ENCODE results near the gene APOBEC3B.
A peak's percentile ranks its signal among the peaks of the same experiment; 100 is the strongest.
"Not testable (repeated sequence)": the region's sequence is repeated elsewhere in the genome, so short reads cannot be mapped to it uniquely, and the experiment has no call there.

The APOBEC3B gene

DNA sequence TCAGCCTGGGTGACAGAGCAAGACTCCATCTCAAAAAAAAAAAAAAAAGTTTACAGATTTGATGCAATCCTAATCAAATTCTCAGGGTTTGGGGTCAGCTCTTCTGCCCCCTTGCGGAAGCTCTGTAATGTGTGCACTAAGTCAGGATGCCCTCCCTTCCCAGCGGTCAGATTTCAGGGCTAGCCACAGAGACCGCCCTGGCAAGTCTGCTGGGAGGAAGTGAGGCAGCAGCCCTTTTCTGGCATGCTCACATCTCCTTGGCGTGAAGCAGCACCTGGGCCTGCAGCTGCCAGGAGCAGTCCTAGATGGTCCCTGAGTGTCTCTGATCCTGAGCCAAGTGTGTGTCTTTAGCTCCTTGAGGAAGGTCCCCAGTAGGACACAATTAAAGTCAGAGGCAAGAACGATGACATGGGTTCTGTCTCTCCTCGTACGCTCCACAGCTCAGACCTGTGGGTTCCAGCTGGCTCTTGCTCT is 21.1 kb downstream of the APOBEC3B start:
- DNase-seq: peak; percentile 69

DNA sequence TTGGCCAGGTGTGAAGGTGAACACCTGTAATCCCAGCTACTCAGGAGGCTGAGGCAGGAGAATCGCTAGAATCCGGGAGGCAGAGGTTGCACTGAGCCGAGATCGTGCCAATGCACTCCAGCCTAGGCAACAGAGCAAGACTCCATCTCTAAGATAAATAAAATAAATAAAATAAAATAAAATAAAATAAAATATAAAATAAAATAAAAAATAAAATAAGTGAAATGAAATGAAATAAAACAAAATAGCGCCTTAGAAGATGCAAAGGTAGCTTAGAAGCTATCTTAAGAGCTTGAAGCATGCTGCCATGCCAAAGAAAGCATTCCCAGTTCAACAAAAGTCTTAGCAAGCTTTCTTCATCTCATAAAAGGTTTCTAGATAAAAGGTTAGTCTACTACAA is 25.0 kb downstream of the APOBEC3B start:
- no peak for DNase-seq

DNA sequence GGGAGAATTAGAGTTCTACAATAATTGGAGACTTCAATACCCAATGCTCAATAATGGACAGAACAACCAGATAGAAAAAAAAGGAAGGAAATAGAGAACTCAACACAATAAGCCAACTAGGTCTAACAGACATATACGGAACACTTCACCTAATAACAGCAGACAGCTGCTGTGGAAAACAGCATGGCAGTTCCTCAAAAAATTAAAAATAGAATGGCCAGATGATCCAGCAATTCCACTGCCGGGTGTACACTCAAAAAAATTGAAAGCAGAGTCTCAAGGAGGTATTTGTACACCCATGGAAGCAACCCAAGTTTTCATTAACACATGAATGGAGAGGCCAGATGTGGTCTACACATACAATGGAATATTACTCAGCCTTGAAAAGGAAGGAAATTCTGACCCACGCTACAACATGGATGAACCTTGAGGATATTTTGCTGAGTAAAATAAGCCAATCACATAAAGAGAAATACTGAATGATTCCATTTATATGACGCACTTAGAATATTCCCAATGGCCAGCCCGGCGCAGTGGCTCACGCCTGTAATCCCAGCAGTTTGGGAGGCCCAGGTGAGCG is 26.2 kb downstream of the APOBEC3B start:
- DNase-seq: not testable (repeated sequence)

DNA sequence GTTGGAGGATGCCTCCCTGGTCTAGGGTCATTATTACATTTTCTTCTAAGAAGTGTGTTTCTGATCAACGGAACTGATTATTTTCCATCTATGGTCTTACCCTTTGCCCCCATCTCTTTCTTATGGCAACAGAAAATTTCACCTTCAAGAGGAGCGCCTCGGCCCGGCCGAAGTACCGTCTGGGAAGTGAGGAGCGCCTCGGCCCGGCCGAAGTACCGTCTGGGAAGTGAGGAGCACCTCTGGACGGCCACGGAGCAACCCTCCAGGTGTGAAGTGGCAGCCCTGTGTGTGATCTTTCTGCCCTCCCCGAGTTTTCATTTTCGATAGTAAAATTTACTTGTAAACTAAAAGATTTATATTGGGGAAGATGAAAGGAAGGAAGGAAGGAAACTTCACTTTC is 28.8 kb downstream of the APOBEC3B start:
- DNase-seq: no peak

DNA sequence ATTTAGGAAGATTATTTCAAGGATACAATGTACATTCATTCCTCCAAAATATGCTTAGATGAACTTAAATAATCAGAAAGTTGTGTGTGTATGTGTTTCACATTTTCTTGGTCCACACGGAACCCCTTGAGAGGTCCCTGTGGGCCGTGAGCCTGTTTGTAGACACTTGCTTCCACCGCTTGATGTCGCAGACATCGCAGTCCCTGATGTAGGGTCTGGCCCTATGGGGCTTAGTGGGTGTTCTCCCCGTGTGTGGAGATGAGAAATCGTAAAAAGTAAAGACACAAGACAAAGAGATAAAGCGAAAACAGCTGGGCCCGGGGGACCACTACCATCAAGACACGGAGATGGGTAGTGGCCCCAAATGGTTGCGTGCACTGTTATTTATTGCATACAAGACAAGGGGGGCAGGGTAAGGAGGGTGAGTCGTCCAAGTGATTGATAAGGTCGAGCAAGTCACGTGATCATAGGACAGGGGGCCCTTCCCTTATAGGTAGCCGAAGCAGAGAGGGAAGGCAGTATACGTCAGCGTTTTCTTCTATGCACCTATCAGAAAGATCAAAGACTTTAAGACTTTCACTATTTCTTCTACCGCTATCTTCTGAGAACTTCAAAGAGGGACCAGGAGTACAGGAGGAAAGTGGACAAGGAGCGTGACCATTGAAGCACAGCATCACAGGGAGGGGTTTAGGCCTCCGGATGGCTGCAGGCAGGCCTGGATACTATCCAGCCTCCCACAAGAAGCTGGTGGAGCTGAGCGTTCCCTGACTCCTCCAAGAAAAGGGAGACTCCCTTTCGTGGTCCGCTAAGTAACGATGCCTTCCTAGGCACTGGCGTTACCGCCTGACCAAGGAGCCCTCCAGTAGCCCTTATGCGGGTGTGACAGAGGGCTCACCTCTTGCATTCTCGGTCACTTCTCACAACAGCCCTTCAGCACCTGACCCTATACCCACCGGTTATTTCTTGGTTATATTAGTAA is 30.7 kb downstream of the APOBEC3B start:
- DNase-seq: no peak

DNA sequence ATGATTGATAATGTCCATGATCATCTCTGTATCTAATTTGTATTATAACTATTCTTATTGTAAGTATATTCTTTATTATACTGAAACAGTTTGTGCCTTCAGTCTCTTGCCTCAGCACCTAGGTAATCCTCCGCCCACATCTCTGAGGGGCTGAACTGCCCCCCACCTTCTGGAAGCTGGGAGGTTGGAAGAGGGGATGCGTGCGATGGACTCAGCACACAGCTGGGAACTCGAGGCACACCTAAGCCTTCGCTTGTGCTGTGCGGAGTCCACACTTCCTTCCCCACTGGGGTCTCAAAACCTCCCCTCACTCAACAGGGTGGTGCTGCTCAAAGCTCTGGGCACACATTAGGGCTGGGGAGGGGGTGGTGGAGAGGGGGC is 31.4 kb downstream of the APOBEC3B start:
- DNase-seq: not testable (repeated sequence)

DNA sequence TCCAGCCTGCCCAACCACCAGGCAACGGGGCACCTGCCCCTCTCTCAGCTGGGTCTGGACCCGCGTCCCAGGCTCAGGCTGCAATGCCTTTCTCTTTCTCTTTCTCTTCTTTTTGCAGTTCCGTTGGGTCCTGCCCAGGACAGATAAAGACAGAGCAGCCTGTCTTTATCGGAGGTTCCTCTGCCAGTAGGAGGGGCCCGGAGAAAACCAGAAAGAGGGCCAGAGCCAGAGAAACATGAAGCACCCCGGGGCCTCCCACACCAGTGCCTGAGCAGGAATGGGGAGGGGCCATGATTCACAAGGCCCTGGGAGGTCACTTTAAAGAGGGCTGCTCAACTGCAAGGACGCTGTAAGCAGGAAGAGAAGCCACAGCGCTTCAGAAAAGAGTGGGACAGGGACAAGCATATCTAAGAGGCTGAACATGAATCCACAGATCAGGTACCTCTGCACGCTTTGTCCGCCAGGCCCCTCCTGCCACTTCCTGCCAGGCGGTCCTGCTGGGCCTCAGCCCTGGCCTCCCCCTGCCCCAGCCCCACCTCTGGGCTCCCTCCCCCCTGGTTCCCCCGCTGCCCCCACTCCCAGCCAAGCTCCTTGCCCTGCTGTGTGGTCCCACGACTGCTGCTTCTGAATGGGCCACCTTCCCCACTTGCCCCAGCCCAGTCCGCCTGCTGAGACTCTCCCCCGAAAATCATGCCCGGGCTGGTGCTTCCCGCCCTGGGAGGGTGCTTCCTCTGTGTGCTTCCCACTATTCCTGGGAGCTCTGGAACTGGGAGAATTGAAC is 32.0 kb downstream of the APOBEC3B start, which contains the start of gene APOBEC3C:
Gene APOBEC3C (plus strand): TSS at position 316 of the 781 bp plus-strand sequence. CDS start 106 bp downstream, at position 422.
- DNase-seq: peak; percentile 64 to 69

- not testable (repeated sequence) for DNase-seq
Observed at GRCh38 chr22:39014723-39015121, 32.6 kb downstream of the APOBEC3B start.

DNA sequence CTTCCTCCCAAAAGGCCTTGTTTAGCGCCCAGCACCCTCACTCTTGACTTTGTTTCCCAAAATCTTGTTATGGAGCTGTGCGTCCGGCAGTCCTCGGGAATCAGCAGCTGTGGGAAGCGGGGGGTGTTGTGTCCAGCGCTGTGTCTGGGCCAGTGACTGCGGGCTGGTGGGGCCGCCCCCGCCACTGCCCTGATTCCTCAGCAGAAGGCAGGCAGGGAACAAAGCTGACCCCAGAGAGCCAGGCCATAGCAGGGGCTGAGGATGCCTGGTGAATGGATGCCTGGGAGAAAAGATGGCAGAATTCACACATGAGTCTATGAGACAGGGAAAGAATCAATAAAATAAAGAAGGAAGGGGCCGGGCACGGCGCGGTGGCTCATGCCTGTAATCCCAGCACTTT is 34.4 kb downstream of the APOBEC3B start:
- no peak for DNase-seq

- no peak for DNase-seq
Observed at GRCh38 chr22:39017596-39018365, 35.6 kb downstream of the APOBEC3B start.

DNA sequence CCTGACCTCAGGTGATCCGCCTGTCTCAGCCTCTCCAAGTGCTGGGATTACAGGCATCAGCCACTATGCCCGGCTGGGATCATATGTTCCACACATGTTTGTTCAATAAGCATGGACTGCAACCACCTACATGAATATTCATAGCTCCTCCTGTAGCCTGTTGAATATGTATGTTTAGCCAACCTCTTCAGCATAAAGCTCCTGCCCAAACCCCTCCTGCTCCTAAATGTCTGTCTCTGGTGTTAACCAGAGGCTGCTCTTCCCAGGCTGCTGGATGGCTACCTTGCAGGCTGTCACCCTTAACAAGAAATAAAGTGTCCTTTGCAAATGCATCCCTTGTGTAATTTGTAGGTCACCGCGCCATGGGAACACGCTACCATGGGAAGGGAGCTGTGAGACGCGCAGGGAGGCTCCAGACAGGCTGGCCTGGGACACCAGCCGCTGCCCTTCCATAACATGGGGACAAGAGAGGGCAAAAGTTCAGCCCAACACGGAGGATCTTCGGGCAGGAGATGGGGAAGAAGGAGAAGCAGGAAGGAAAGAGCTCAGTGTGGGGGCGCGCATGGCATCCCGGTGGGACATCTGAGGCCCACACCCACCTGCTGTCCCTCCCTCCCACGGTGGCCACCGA is 38.0 kb downstream of the APOBEC3B start:
- DNase-seq: not testable (repeated sequence)

GRCh38 chr22:39021552-39022250 is 39.6 kb downstream of the APOBEC3B start:
- DNase-seq: no peak

DNA sequence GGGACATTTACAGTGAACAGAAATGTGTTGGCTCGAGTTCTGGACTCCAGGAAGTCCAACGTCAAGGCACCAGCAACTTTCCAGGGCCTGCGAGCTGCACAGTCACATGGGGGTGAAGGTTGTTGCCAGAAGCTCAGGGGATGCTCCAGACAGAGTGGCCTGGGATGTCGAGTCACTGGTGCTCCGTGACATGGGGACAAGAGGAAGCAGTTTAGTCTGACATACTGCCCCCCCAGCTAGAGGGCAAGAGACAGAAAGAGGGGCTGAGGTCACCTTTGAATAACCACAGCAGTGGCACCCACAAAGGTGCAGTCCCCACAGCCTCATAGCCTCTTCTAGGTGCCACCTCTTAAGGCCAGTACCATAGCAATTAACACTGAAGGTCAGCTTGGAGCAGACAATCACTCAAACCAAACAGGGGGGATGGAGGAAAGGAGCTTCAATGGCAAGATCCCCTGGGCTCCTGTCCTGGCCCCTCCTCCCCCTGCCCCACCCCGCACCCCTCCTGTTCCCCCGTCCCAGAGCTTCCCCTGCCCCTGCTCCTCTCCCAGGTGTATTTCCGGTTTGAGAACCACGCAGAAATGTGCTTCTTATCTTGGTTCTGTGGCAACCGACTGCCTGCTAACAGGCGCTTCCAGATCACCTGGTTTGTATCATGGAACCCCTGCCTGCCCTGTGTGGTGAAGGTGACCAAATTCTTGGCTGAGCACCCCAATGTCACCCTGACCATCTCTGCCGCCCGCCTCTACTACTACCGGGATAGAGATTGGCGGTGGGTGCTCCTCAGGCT is 42.6 kb downstream of the APOBEC3B start:
- no peak for DNase-seq

- DNase-seq: no peak
Observed at GRCh38 chr22:39026509-39027150, 44.5 kb downstream of the APOBEC3B start.

DNA sequence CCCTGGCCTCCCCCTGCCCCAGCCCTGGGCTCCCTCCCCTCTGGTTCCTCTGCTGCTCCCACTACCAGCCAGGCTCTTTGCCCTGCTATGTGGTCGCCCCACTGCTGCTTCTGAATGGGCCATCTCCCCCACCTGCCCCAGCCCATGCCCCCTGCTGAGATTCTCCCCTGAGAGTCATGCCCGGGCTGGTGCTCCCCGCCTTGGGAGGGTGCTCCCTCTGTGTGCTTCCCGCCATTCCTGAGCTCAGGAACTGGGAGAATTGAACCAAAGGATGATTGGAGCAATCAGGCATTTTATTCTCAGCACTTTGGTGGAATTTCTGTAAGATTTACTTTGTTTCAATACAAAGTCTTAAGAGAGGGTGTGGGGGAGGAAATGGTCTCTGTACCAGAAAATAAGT is 45.6 kb downstream of the APOBEC3B start:
- no peak for DNase-seq

GRCh38 chr22:39028281-39028680 is 46.1 kb downstream of the APOBEC3B start:
- DNase-seq: no peak

- no peak for DNase-seq
Observed at GRCh38 chr22:39029227-39029626, 47.1 kb downstream of the APOBEC3B start.

DNA sequence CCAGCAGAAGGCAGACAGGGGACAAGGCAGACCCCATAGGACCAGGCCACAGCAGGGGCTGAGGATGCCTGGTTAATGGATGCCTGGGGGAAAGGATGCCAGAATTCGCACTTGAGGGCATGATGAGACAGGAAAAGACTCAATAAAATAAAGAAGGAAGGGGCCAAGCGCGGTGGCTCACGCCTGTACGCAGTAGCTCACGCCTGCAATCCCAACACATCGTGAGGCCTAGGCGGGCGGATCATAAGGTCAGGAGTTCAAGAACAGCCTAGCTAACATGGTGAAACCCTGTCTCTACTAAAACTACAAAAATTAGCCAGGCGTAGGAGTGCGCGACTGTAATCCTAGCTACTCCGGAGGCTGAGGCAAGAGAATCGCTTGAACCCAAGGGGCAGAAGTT is 48.6 kb downstream of the APOBEC3B start:
- DNase-seq: no peak

DNA sequence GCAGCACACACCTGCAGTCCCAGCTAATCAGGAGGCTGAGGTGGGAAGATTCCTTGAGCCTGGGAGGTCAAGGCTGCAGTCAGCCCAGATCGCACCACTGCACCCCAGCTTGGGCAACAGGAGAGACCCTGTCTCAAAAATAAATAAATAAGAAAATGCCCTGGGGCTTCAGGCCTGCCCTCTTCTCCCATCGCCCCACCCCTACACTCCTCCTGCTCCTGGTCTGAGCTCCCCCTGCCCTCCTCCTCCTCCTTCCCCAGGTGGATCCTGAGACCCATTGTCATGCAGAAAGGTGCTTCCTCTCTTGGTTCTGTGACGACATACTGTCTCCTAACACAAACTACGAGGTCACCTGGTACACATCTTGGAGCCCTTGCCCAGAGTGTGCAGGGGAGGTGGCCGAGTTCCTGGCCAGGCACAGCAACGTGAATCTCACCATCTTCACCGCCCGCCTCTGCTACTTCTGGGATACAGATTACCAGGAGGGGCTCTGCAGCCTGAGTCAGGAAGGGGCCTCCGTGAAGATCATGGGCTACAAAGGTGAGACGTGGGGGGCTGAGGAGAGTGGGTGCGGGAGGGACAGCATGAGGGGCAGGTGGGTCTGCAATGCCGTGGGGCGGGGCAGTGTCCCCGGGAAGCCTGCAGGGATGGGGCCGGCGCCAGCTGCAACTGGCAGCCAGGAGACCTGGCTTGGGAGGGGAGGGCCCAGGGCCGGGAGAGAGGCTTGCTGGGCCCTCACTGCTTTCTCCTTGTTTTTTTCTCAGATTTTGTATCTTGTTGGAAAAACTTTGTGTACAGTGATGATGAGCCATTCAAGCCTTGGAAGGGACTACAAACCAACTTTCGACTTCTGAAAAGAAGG is 49.5 kb downstream of the APOBEC3B start:
- DNase-seq: not testable (repeated sequence)
